Measurements from ENCODE around the gene RAB30. TPM values are rescaled to one million over a fixed set of nuclear protein-coding genes. Genes with fewer than 3 reads are reported as not detected.

RAB30 gene
- polyA plus RNA-seq, 1 donor from 2014 or later, result 36.4 TPM

DNA sequence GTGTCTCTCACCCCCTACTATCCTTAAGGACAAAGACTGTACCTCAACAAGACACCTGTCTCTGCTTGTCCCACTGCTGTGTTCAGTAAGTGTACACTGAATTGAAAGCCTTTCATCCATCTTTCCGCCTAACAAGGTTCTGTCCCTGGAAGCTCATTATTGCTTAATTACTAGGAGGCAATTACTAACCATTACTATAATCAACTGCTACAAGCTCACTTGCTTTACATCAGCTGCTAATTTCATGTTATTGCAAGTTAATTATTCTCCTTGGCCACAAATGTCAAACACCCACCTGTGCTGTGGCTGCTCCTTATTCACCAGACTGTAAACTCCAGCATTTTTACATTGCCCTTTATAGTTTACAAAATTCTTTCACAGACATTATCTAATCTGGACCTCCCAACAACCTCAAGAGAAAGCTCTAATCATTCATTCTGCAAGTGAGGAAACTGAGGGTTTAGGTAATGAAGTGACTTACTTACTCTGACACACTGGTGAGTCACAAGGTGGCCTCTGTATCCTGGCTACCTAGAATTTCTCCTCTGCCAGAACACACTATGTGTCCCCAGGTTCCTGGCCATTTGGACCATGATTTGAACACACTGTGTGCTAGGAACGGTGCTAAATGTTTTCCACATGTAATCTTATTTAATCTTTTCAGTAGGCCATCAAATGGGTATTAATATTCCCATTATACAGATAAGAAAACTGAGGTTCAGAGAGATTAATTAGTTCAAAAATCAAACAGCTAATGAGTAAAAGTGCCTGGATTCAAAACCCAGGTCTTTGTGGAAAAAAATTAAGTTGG lies 66.7 kb downstream of the RAB30 start:
- H3K27me3 ChIP-seq (ENCODE audit: insufficient read depth, low read depth, low read length), result no peaks in the 10 kb centered on the region
- no peak overlapping the region for H3K27ac ChIP-seq (ENCODE audit: low read length)
- no peaks in the 10 kb centered on the region for H3F3A ChIP-seq (ENCODE audit: insufficient read depth, low read length, poor library complexity, severe bottlenecking)
- no peak overlapping the region for H2AFZ ChIP-seq (ENCODE audit: low read depth, low read length)
- H3K9ac ChIP-seq (ENCODE audit: low read length), result no peak overlapping the region
- H3K9me3 ChIP-seq (ENCODE audit: low read length), result no peaks in the 10 kb centered on the region
- TF ChIP-seq, protein P1, sequence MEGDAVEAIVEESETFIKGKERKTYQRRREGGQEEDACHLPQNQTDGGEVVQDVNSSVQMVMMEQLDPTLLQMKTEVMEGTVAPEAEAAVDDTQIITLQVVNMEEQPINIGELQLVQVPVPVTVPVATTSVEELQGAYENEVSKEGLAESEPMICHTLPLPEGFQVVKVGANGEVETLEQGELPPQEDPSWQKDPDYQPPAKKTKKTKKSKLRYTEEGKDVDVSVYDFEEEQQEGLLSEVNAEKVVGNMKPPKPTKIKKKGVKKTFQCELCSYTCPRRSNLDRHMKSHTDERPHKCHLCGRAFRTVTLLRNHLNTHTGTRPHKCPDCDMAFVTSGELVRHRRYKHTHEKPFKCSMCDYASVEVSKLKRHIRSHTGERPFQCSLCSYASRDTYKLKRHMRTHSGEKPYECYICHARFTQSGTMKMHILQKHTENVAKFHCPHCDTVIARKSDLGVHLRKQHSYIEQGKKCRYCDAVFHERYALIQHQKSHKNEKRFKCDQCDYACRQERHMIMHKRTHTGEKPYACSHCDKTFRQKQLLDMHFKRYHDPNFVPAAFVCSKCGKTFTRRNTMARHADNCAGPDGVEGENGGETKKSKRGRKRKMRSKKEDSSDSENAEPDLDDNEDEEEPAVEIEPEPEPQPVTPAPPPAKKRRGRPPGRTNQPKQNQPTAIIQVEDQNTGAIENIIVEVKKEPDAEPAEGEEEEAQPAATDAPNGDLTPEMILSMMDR (IDR thresholded peaks at IDR 0.05; ENCODE audit: poor library complexity, severe bottlenecking), result no peak
- TF ChIP-seq EZH2 (IDR thresholded peaks at IDR 0.05; ENCODE audit: borderline replicate concordance, insufficient read depth, low read length, poor library complexity, severe bottlenecking) (no peak), SMC3 (conservative IDR thresholded peaks at IDR 0.05; ENCODE audit: poor library complexity) (no peak), RAD21 (conservative IDR thresholded peaks at IDR 0.05) (no peak), MXI1 (conservative IDR thresholded peaks at IDR 0.05; ENCODE audit: poor library complexity, severe bottlenecking) (no peak), POLR2AphosphoS5 (IDR thresholded peaks at IDR 0.05) (no peak), EP300 (conservative IDR thresholded peaks at IDR 0.05; ENCODE audit: poor library complexity, severe bottlenecking) (no peak), TAF1 (IDR thresholded peaks at IDR 0.05; ENCODE audit: low read depth) (no peak)
- TF ChIP-seq, protein P2, sequence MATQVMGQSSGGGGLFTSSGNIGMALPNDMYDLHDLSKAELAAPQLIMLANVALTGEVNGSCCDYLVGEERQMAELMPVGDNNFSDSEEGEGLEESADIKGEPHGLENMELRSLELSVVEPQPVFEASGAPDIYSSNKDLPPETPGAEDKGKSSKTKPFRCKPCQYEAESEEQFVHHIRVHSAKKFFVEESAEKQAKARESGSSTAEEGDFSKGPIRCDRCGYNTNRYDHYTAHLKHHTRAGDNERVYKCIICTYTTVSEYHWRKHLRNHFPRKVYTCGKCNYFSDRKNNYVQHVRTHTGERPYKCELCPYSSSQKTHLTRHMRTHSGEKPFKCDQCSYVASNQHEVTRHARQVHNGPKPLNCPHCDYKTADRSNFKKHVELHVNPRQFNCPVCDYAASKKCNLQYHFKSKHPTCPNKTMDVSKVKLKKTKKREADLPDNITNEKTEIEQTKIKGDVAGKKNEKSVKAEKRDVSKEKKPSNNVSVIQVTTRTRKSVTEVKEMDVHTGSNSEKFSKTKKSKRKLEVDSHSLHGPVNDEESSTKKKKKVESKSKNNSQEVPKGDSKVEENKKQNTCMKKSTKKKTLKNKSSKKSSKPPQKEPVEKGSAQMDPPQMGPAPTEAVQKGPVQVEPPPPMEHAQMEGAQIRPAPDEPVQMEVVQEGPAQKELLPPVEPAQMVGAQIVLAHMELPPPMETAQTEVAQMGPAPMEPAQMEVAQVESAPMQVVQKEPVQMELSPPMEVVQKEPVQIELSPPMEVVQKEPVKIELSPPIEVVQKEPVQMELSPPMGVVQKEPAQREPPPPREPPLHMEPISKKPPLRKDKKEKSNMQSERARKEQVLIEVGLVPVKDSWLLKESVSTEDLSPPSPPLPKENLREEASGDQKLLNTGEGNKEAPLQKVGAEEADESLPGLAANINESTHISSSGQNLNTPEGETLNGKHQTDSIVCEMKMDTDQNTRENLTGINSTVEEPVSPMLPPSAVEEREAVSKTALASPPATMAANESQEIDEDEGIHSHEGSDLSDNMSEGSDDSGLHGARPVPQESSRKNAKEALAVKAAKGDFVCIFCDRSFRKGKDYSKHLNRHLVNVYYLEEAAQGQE (IDR thresholded peaks at IDR 0.05; ENCODE audit: borderline replicate concordance), result no peak
- H3K36me3 ChIP-seq (ENCODE audit: insufficient read depth, low read length), result no peaks in the 10 kb centered on the region
- H3K79me2 ChIP-seq (replicated peaks; ENCODE audit: insufficient read depth, low read length), result peaks cover 7% of the 10 kb centered on the region
- no peaks in the 10 kb centered on the region for H3K9me2 ChIP-seq (ENCODE audit: insufficient read depth, low read length)
- H3K4me2 ChIP-seq (ENCODE audit: low read length), result no peak overlapping the region
- no peaks in the 10 kb centered on the region for H4K20me1 ChIP-seq (ENCODE audit: insufficient read depth)
- no peak overlapping the region for H3K4me3 ChIP-seq (ENCODE audit: low read length)

DNA sequence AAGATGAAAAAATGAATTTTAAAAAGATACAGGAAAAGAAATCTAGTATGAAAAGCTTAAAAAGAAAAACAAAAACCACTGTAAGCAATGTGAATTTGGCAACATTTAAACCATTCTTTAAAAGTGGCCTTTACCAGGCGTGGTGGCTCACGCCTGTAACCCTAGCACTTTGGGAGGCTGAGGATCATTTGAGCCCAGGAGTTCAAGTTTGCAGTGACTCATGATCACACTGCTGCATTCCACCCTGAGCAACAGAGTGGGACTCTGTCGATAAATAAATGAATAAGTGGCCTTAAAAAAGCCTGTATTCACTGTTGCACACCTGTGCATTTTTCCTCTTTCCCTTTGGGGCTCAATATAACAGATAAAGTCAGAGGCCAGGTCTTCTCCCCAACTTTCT lies 69.2 kb downstream of the RAB30 start:
- Histone ChIP-seq H3K9me2 (ENCODE audit: insufficient read depth, low read length) (no peaks in the 10 kb centered on the region), H2AFZ (ENCODE audit: low read depth, low read length) (no peak overlapping the region), H3K36me3 (ENCODE audit: insufficient read depth, low read length) (no peaks in the 10 kb centered on the region), H3F3A (ENCODE audit: insufficient read depth, low read length, poor library complexity, severe bottlenecking) (no peaks in the 10 kb centered on the region), H4K20me1 (ENCODE audit: insufficient read depth) (no peaks in the 10 kb centered on the region), H3K9me3 (ENCODE audit: low read length) (no peaks in the 10 kb centered on the region), H3K4me2 (ENCODE audit: low read length) (no peak overlapping the region), H3K27me3 (ENCODE audit: insufficient read depth, low read depth, low read length) (no peaks in the 10 kb centered on the region), H3K79me2 (replicated peaks; ENCODE audit: insufficient read depth, low read length) (peaks cover 7% of the 10 kb centered on the region), H3K9ac (ENCODE audit: low read length) (no peak overlapping the region), H3K27ac (ENCODE audit: low read length) (no peak overlapping the region), H3K4me3 (ENCODE audit: low read length) (no peak overlapping the region)
- TF ChIP-seq MXI1 (conservative IDR thresholded peaks at IDR 0.05; ENCODE audit: poor library complexity, severe bottlenecking) (no peak), TAF1 (IDR thresholded peaks at IDR 0.05; ENCODE audit: low read depth) (no peak), SMC3 (conservative IDR thresholded peaks at IDR 0.05; ENCODE audit: poor library complexity) (no peak), RAD21 (conservative IDR thresholded peaks at IDR 0.05) (no peak), EZH2 (IDR thresholded peaks at IDR 0.05; ENCODE audit: borderline replicate concordance, insufficient read depth, low read length, poor library complexity, severe bottlenecking) (no peak), POLR2AphosphoS5 (IDR thresholded peaks at IDR 0.05) (no peak), EP300 (conservative IDR thresholded peaks at IDR 0.05; ENCODE audit: poor library complexity, severe bottlenecking) (no peak)
- TF ChIP-seq, protein P1 (IDR thresholded peaks at IDR 0.05; ENCODE audit: poor library complexity, severe bottlenecking), result no peak
- TF ChIP-seq, protein P2 (IDR thresholded peaks at IDR 0.05; ENCODE audit: borderline replicate concordance), result no peak
